NCI-H446 (cell line): Measurements from ENCODE around the gene RET.
A peak's percentile ranks its signal among the peaks of the same experiment; 100 is the strongest.
"Not testable (repeated sequence)": the region's sequence is repeated elsewhere in the genome, so short reads cannot be mapped to it uniquely, and the experiment has no call there.

Experiments
- DNase-seq, 2 experiments: peaks; one replicate each; lab custom pipeline; 2025; lab: John Stamatoyannopoulos, UW

RET gene

DNA sequence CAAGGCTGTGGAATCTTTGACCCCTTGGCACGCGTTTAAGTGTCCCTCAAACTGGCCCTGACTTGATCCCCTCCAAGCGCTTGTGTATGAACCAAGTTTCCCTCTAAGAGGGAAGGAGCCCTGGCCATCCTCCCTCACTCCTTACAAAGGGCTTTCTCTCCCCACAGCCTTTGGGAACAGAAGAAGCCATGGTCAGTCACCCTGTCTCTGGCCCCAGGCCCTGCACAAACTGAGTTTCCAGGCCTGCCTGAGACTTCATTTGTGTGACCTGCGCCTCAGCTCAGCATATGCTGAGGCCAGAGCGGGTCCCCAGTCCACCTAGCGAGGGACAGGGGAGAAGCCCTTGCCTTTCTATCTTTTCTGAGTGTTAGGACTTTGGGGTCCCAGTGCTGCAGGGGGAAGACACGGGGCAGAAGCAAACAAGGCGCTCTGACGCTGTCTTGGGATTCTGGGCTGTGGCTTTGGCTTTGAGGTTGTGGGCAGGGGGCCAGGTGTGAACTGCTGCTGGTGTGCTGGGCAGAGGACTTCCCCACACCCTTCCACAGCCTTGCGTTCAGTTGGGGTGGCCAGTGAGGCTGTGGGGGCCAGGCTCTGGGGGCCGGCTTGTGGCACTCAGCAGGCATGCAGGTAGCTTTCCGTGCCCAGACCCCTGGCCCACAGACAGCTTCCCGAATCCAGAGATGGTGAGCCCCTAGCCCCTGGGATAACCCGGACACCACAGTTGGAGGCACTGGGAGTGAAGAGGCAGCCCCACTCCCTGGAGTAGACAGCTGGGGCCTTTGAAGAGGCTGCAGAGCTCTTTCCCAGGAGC lies 1.5 kb downstream of the RET start:
- DNase-seq: no peak

DNA sequence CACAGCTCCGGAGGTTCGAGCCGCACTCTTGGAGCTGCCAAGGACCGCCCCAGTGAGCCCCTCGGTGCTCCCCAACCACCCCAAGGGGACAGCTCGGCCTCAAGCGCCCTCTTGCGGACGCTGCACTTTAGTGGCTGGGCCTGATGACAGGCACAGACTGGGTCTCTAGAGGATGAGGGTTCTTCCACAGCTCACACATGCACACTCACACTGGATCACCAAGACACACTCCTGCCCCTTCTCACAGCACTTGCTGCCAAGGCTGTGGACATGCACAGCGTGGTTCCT lies 2.1 kb downstream of the RET start:
- DNase-seq: no peak

DNA sequence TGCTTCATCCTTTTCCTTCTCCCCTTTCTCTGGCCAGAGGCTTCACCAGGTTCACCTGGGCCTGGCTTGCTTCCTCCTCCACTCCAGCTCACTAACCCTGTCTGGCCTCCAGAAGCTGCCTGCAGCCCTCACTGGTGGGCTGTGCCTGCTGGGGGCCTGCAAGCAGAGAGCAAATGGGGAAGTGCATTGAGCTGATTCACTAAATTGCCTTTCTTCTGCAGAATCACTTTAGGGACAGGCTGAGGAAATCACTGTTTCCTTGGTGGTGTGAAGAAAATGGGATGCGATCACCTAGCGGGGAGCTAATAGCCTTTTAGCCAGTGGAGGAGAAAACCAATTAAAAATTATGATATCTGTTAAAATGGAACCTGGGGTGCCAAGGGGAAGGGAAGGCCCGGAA lies 3.0 kb downstream of the RET start:
- no peak for DNase-seq

DNA sequence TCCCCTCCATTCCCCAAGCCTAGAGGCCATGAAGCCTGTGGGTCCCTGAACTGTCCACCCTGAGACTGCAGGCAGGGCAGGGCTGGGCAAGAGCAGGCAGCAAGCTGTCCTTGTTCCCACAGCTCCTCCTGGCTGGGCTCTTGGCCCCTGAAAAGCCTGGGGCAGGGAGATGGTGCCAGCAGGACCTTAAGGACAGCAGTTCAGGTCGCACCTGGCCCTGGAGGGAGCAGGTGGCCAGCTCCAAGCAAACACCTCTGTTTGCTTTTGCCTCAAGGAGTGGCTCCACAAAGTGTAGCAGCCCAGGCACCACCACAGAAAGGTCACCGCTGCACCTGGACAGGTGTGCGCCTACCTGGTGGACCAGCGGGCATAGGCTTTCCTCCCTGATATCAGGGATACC lies 5.2 kb downstream of the RET start:
- no peak for DNase-seq

DNA sequence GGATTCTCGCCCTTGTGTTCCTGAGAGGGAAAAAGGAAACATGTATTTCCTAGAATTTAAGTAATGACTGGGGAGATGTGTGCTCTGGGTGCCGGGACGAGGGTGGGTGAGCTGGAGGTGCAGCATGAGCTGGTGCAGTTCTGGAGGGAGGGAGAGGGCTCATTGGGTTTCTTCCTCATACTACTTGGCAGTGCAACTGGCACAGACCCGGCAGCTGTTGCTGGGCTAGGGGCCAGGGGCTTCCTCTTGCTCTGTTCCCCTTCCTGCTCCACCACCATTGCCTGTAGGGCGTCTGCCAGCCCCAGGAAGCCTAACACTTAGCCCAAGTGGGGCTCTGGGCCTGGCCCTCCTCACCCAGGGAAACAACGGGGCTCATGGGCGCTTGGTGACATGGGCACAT lies 5.9 kb downstream of the RET start:
- no peak for DNase-seq

DNA sequence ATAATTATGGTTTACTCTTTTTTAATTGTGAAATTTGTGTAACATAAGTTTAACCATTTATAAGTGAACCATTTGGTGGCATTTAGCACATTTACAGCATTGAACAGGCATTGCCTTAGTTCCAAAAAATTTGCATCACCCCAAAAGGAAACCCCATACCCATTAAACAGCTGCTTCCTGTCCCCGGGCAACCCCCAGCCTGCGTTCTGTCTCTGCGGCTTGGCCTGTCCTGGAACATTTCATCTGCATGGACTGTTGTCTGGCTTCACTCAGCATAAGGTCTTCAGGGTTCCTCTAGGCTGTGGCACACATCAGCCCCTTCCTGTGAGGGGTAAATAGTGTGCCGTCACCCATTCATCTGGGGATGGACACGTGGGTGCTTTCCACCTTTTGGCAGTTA lies 6.9 kb downstream of the RET start:
- no peak for DNase-seq

DNA sequence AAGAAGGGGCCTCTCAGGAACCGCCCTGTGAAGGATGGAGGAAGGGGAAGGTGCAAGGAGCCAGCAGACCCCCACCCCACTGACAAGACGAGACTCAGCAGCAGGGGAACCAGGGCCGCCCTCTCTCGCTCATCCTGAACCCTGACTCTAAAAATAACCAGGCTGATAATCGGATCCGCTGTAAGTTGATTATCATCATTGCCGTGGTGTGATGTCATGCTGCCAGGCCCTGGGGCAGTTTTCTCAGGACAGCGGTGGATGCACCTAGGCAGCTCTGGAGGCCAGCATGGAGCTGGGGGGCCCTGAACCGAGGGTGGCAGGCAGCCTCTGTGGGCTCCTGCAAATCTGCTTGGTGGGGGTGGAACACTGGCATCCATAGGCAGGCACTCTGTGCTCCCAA lies 7.9 kb downstream of the RET start:
- no peak for DNase-seq

DNA sequence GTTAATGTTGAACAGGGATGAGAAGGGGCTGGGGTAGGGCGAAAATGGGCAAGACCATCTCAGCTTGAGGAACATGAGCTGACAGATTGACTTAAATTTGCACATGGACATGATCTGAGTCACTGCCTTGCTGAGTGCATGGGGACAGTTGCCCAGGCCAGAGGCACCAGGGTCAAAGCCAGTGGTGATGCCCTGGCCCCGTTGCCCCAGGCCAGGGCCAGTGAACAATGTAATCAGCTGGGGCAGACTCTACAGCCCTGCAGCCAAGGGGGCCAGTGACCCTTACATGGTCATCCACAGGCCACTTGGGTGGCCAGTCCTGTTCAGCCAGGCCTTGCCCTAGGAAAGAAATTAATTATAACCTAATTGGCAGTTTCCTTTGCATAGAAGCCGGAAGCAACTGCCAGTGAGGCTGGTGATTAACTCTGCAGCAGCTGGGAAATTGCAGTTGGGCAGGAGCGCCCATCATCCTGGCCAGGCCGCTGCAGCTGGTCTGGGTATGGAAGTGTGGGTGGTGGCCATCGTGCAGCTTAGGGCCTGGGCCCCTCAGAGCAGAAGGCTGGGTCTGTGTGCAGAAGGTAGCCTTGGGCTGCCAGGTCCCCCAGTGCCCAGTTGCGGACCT lies 9.6 kb downstream of the RET start:
- no peak for DNase-seq

DNA sequence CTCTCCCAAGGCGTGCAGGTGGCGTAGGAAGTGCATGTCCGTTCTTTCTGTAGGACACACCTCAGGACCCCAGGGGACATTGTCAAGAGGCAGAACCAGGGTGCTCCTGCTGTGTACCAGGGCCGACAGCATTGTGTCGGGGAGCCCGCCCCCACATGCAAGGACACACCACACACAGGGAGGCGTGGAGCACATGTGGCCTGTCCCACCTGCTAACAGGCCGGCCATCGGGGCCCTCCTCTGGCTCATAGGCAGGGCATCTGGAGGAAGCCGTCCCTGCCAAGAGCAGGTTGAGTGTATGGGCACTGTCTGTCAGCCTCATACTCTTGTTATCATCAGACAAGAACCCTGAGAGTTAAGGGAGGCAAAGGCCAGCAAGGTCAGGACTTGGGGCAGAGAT lies 12.7 kb downstream of the RET start:
- DNase-seq: no peak

DNA sequence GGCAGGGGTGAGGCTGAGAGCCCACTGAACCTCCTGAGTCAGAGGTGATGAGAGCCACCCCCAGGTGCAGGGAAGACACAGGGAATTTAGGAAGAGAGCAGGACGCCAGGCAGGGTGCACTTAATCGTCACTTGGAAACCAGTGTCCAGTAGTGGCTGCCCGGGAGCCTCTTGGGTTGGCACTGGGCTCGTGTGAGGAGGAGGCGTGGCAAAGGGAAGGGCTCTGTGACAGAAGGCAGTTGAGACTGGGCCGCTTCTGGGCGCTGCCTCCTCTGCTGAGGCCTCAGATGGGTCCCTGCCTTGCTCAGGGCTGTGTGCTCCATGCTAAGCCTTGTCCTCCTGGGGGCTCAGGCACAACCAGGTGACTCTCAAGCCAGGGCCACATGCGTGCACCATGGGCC lies 13.3 kb downstream of the RET start:
- no peak for DNase-seq

DNA sequence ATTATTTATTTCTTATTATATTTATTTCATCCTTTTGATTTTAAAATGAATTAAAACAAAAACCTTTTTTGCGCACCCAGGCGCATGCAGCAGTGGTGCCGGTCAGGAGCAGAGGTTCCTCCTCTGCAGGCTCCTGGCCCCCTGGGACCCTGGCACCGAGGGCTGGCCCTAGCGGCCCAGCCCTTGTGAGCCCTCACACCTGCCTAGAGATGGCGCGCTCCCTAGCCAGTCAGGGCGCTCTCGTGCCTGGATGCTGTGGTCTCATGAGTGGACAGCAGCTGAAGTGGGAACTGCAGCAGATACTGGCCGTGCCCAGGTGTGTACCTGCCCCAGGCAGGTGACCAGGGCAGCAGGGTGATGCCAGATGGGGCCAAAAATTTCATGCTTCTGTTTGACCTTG lies 13.8 kb downstream of the RET start:
- no peak for DNase-seq

DNA sequence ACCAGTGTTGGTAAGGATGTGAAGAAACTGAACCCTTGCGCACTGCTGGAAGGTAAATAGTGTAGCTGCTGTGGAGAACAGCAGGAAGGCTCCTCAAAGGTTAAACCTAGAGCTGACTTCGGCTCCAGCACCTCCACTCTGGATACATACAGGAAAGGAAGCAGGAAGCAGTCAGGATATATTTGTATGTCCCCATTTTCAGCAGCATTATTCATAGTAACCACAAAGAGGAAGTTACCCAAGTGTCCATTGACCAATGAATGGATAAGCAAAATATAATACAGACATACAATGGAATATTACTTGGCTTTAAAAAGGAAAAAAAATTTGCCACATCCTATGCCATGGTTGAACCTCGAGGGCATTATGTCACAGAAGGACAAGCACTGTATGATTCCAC lies 15.0 kb downstream of the RET start:
- no peak for DNase-seq

DNA sequence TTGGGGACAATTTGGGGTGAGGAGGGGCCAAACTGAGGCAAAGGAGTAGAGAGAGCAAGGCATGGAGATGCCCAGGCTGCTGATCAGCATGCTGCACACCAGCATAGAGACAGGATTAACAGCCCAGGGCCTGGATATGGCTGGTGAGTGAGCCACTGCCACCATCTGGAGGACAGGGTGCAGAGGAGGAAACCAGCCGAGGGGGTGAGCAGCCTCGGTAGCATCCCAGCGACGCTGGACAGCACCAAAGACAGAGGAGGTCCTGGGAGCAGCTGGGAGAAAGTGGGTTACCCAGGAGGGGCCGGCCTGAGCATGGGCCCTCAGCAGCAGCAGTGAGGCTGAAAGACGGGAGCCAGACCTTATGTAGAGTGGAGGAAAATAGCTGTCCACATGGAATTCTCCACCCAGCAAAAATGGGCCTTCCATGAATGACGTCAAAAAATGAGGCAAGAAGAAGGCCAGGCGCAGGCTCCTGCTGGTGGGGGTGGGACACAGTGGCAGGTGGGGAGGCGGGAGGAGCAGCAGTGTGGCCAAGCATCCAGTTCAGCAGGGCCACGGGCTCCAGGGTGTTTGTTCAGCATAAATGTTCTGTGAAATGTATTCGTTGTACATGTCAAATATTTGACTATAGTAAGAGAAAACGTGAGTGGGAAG lies 16.7 kb downstream of the RET start:
- DNase-seq: no peak

DNA sequence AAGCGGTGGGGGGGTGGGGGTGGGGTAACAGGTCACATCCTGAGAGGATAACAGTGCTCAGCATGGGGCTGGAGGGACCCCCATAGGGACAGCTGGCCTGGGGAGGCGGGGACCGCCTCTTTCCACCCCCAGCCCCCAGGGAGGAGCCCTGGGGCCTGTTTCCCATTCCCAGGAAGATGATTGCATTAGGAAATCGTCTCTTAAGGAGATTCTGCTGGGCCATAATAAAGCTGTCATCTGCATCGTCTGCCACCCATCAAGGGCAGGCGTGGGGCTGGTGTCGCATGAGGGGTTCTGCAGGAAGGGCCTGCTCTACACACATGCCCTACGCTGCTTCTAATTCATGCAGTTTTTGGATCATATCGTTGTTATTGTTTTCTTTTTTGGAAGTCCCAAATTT lies 17.2 kb downstream of the RET start:
- no peak for DNase-seq

DNA sequence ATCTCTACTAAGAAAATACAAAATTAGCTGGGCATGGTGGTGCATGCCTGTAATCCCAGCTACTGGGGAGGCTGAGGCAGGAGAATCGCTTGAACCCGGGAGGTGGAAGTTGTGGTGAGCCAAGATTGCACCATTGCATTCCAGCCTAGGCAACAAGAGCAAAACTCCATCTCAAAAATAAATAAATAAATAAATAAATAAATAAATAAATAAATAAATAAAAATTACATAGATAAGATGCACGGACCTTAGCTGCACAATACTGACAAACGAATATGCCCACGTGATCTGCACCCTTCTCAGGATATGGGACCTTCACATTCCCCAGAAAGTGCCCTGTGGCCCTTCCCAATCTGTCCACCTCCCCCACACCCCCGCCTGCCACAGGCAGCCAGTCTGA lies 22.5 kb downstream of the RET start:
- not testable (repeated sequence) for DNase-seq

DNA sequence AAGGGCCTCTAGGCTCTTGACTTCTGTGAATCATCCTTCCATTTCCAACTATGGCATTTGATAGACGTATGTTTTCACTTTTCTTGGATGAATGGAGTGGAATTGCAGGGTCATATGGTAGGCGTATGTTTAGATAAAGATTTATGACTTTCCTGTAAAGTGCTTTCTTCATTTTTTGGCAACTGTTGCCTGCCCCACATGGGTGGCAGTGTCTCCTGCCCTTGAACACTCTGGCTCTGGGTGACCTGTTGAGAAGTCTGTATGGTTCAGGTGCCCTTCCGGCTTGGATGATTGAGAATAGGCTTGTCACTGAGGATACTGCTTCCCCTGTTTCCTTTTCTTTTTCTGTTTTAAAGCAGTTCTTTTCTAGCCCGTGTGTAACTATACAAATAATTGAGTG lies 23.1 kb downstream of the RET start:
- no peak for DNase-seq

DNA sequence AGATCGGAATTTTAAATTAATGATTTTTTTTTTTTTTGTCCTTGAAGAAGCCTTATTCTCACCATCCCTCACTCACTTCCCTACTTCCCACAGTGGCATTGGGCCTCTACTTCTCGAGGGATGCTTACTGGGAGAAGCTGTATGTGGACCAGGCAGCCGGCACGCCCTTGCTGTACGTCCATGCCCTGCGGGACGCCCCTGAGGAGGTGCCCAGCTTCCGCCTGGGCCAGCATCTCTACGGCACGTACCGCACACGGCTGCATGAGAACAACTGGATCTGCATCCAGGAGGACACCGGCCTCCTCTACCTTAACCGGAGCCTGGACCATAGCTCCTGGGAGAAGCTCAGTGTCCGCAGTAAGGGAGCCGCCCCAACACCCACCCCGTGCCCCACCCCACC lies 23.5 kb downstream of the RET start:
- DNase-seq: no peak

DNA sequence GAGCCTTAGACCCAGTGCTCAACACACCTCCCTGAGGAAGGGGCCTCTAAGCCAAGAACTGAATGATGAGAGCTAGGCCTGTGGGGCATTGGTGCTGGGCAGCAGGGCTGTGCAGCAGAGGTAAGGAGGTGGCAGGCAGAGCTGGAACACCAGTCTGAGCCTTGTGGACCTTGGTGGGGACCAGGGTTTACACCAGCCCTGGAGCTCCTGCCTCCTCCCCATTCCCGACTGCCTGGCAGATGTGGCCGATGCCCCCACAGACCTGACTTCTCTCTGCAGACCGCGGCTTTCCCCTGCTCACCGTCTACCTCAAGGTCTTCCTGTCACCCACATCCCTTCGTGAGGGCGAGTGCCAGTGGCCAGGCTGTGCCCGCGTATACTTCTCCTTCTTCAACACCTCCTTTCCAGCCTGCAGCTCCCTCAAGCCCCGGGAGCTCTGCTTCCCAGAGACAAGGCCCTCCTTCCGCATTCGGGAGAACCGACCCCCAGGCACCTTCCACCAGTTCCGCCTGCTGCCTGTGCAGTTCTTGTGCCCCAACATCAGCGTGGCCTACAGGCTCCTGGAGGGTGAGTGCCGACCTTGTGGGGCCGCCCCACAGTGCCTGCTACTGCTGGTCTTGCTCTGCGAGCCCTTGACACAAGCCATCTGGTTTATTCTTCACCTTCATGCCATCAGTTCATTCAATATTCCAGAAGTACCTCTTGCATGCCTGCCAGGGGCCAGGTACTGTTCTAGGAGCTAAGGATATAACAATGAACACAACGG lies 25.4 kb downstream of the RET start:
- no peak for DNase-seq

DNA sequence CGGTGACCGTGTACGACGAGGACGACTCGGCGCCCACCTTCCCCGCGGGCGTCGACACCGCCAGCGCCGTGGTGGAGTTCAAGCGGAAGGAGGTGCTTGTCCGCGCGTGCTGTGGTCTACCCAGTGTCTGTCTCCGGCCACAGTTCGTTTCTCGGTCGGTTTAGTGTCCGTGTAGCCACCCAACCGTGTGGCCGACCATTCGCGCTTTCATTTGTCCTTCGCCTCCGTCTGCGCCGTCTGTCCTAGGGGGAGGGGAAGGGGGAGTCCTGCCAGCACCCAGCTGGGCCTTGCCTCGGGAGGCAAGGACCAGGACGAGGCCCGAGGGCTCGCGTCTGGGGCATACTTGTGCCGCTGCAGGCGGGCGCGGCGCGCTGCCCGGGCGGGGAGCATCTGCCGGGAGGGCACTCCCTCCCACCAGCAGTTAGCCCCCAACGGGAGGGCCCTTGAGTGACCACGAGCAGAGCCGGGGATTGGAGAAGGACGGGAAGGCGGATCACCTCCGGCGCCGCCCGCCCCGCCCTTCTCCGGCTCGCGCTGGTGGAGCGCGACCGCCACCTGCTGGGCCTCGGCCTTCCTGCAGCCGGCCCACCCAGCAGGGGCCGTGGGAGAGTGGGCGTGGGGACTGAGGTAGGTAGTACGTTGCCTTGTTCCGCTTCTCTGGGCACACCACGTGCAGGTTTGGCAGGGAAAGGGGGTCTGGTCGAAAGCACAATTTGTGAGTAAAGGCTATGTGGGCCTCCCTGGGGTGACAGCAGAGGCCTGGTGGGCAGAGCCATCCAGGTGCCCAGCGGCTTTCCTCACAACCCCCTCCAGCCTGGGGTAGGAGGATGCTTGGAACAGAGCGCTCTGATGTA lies 28.5 kb downstream of the RET start:
- DNase-seq: peak in 1 of 2 experiments; percentile 53

DNA sequence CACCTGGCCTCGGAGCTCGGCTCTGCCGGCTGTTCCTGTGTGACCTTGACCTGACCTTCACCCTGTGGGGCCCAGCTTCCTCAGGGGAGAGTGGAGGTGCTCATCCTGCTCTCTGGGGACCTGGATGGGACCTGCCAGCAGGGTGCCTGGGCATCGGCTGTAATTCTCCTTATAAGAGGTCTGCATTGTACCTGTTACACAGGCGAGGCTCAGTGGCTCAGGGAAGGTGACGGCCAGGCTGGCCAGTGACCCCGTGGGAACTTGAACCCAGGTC lies 29.0 kb downstream of the RET start:
- DNase-seq: no peak

DNA sequence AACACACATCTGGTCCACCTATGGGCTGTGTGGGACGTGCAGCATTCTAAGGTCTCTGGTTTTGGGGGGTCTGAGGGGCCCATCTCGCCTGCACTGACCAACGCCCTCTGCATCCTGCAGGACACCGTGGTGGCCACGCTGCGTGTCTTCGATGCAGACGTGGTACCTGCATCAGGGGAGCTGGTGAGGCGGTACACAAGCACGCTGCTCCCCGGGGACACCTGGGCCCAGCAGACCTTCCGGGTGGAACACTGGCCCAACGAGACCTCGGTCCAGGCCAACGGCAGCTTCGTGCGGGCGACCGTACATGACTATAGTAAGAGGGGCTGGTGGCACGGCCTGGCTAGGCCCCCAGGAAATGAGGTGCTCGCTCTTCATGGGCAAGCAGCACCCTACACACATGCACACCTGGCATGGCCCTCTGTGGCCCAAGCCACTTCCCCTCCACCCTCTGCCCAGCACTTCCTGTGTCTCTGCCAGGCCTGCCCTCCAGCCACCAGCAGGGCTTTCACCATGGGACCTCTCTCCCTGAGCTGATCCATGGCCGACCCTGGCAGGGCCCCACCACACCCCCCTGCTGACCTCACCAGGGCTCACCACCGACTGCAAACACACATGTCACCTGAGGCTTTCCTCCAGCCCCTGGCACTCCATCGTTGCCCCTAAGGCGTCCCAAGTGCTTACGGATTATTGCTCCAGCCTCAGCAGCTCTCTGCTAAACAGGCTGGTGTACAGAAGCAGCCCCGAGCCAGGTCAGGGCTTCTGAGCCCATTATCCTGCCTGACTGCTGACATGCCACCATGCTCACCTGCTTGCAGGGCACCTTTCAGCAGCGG lies 29.6 kb downstream of the RET start:
- no peak for DNase-seq
